Measurements from ENCODE around the gene ATP10A. TPM values are rescaled to one million over a fixed set of nuclear protein-coding genes. Genes with fewer than 3 reads are reported as not detected.

Gene ATP10A
- total RNA-seq, 2 experiments from 2014 or later = 0.06 TPM; not detected in 1

GRCh38 chr15:25705433-25706115 is 157.6 kb downstream of the ATP10A start:
- Histone ChIP-seq H2AFZ (ENCODE audit: low read length) (no peak overlapping the region), H3K79me2 (ENCODE audit: insufficient read depth, low read depth, low read length) (no peaks in the 10 kb centered on the region), H3K9me3 (ENCODE audit: low read length) (no peaks in the 10 kb centered on the region), H3K4me1 (ENCODE audit: insufficient read depth, low read length, poor library complexity, severe bottlenecking) (no peaks in the 10 kb centered on the region), H3K36me3 (ENCODE audit: insufficient read depth, low read length) (no peaks in the 10 kb centered on the region), H3K4me3 (ENCODE audit: low read depth, low read length, poor library complexity, severe bottlenecking) (no peak overlapping the region), H4K20me1 (ENCODE audit: insufficient read depth, low read length) (no peaks in the 10 kb centered on the region), H3K27ac (ENCODE audit: low read depth, low read length, poor library complexity, severe bottlenecking) (no peak overlapping the region), H3K9me2 (ENCODE audit: insufficient read depth, low read length) (no peaks in the 10 kb centered on the region), H3K4me2 (ENCODE audit: low read length) (no peak overlapping the region)
- ChIA-PET CTCF (ENCODE audit: unreplicated experiment) (no interaction called here), POLR2A (no interaction called here)
- DNase-seq (ENCODE audit: low spot score) = no peak
- intact Hi-C loops (cut with micrococcal nuclease; ENCODE audit: unreplicated experiment) = loop anchor here (10.0 kb wide), 1 partner anchor 201 kb away; no protein-coding TSS in a partner anchor
- TF ChIP-seq EZH2phosphoT487 (IDR thresholded peaks at IDR 0.05; ENCODE audit: borderline replicate concordance, low read depth, low read length) (no peak), CTCF (conservative IDR thresholded peaks at IDR 0.05; ENCODE audit: low read length) (no peak)
- BruUV-seq (replicated peaks) = no TSS peak

- Histone ChIP-seq H3K79me2 (ENCODE audit: insufficient read depth, low read depth, low read length) (no peaks in the 10 kb centered on the region), H3K36me3 (ENCODE audit: insufficient read depth, low read length) (no peaks in the 10 kb centered on the region), H4K20me1 (ENCODE audit: insufficient read depth, low read length) (no peaks in the 10 kb centered on the region), H3K9me3 (ENCODE audit: low read length) (no peaks in the 10 kb centered on the region), H3K4me3 (ENCODE audit: low read depth, low read length, poor library complexity, severe bottlenecking) (no peak overlapping the region), H2AFZ (ENCODE audit: low read length) (no peak overlapping the region), H3K4me2 (ENCODE audit: low read length) (no peak overlapping the region), H3K9me2 (ENCODE audit: insufficient read depth, low read length) (no peaks in the 10 kb centered on the region), H3K4me1 (ENCODE audit: insufficient read depth, low read length, poor library complexity, severe bottlenecking) (no peaks in the 10 kb centered on the region), H3K27ac (ENCODE audit: low read depth, low read length, poor library complexity, severe bottlenecking) (no peak overlapping the region)
- TF ChIP-seq CTCF (conservative IDR thresholded peaks at IDR 0.05; ENCODE audit: low read length) = no peak
- TF ChIP-seq EZH2phosphoT487 (IDR thresholded peaks at IDR 0.05; ENCODE audit: borderline replicate concordance, low read depth, low read length) = no peak
- ChIA-PET POLR2A (interaction anchor here (0.6 to 0.7 kb wide), 2 partner anchors 81 to 882 kb away, joined by 3 to 5 read pairs; no protein-coding TSS in a partner anchor), CTCF (ENCODE audit: unreplicated experiment) (no interaction called here)
- DNase-seq (ENCODE audit: low spot score) = no peak
- no TSS peak for BruUV-seq (replicated peaks)
- intact Hi-C loops (cut with micrococcal nuclease; ENCODE audit: unreplicated experiment) = loop anchor here (10.0 kb wide), 1 partner anchor 199 kb away; no protein-coding TSS in a partner anchor
These were observed 159.4 kb downstream of the ATP10A start for GRCh38 chr15:25703726-25704125.

- no TSS peak for BruUV-seq (replicated peaks)
- TF ChIP-seq CTCF (conservative IDR thresholded peaks at IDR 0.05; ENCODE audit: low read length) (no peak), EZH2phosphoT487 (IDR thresholded peaks at IDR 0.05; ENCODE audit: borderline replicate concordance, low read depth, low read length) (no peak)
- Histone ChIP-seq H3K4me1 (ENCODE audit: insufficient read depth, low read length, poor library complexity, severe bottlenecking) (no peaks in the 10 kb centered on the region), H3K79me2 (ENCODE audit: insufficient read depth, low read depth, low read length) (no peaks in the 10 kb centered on the region), H3K27ac (ENCODE audit: low read depth, low read length, poor library complexity, severe bottlenecking) (no peak overlapping the region), H3K9me2 (ENCODE audit: insufficient read depth, low read length) (no peaks in the 10 kb centered on the region), H2AFZ (ENCODE audit: low read length) (no peak overlapping the region), H3K36me3 (ENCODE audit: insufficient read depth, low read length) (no peaks in the 10 kb centered on the region), H3K4me3 (ENCODE audit: low read depth, low read length, poor library complexity, severe bottlenecking) (no peak overlapping the region), H3K4me2 (ENCODE audit: low read length) (no peak overlapping the region), H3K9me3 (ENCODE audit: low read length) (no peaks in the 10 kb centered on the region), H4K20me1 (ENCODE audit: insufficient read depth, low read length) (no peaks in the 10 kb centered on the region)
- DNase-seq (ENCODE audit: low spot score) = no peak
- intact Hi-C loops (cut with micrococcal nuclease; ENCODE audit: unreplicated experiment) = loop anchor here (10.0 kb wide), 1 partner anchor 197 kb away; no protein-coding TSS in a partner anchor
- CTCF ChIA-PET (ENCODE audit: unreplicated experiment) = no interaction called here
- POLR2A ChIA-PET = no interaction called here
These were observed 161.2 kb downstream of the ATP10A start for GRCh38 chr15:25701721-25702465.
